ENCODE results near the gene CRKL.
"Not testable (repeated sequence)": the region's sequence is repeated elsewhere in the genome, so short reads cannot be mapped to it uniquely, and the experiment has no call there.

CRKL gene

DNA sequence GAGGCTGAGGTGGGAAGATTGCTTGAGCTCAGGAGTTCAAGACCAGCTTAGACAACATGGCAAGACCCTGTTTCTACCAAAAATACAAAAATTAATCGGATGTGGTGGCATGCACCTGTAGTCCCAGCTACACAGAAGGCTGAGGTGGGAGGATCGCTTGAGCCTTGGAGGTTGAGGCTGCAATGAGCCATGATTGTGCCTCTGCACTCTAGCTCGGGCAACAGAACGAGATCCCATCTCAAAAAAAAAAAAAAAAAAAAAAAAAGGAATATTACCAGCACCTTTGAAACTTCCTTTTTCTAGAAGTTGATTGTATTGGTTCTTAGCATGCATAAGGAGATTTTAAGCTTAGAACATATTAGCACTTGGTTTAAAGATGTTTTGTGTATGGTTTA lies 11.4 kb downstream of the CRKL start:
- peaks cover 25% of the 10 kb centered on the region for H3K36me3 ChIP-seq (replicated peaks; ENCODE audit: low read depth, low read length)
- peaks cover 100% of the 10 kb centered on the region for H3K79me2 ChIP-seq (ENCODE audit: low read length)
- no peak overlapping the region for H3K4me2 ChIP-seq (ENCODE audit: low read length)
- no peaks in the 10 kb centered on the region for H3K9me3 ChIP-seq (ENCODE audit: insufficient read depth, low read length)
- H3K4me1 ChIP-seq (ENCODE audit: low read length): peaks cover 10% of the 10 kb centered on the region
- peaks cover 91% of the 10 kb centered on the region for H4K20me1 ChIP-seq (ENCODE audit: insufficient read depth, low read length)
- H2AFZ ChIP-seq (ENCODE audit: low read depth, low read length): no peak overlapping the region
- no peaks in the 10 kb centered on the region for H3K27me3 ChIP-seq (ENCODE audit: low read depth, low read length)
- H3K9ac ChIP-seq (ENCODE audit: low read length): no peak overlapping the region
- TF ChIP-seq EZH2phosphoT487 (IDR thresholded peaks at IDR 0.05; ENCODE audit: low read depth) (no peak), CTCF (IDR thresholded peaks at IDR 0.05; ENCODE audit: low read depth, low read length) (no peak)
- H3K27ac ChIP-seq (ENCODE audit: low read length): no peak overlapping the region
- no peak overlapping the region for H3K4me3 ChIP-seq (ENCODE audit: low read length)

- Histone ChIP-seq H4K20me1 (ENCODE audit: insufficient read depth, low read length) (peaks cover 89% of the 10 kb centered on the region), H3K9me3 (ENCODE audit: insufficient read depth, low read length) (no peaks in the 10 kb centered on the region)
These were observed 12.8 kb downstream of the CRKL start for GRCh38 chr22:20930004-20930403.

GRCh38 chr22:20930435-20930834 lies 13.2 kb downstream of the CRKL start:
- H2AFZ ChIP-seq (ENCODE audit: low read depth, low read length); H3K27me3 ChIP-seq (ENCODE audit: low read depth, low read length); H3K9ac ChIP-seq (ENCODE audit: low read length); H3K27ac ChIP-seq (ENCODE audit: low read length); H3K4me2 ChIP-seq (ENCODE audit: low read length); H3K9me3 ChIP-seq (ENCODE audit: insufficient read depth, low read length); H3K4me1 ChIP-seq (ENCODE audit: low read length); H3K4me3 ChIP-seq (ENCODE audit: low read length): not testable (repeated sequence)
- Histone ChIP-seq H4K20me1 (ENCODE audit: insufficient read depth, low read length) (peaks cover 89% of the 10 kb centered on the region), H3K36me3 (replicated peaks; ENCODE audit: low read depth, low read length) (peaks cover 30% of the 10 kb centered on the region), H3K79me2 (ENCODE audit: low read length) (peaks cover 100% of the 10 kb centered on the region)

More at GRCh38 chr22:20930004-20930403, 12.8 kb downstream of the CRKL start:
- Histone ChIP-seq H3K79me2 (ENCODE audit: low read length) (peaks cover 100% of the 10 kb centered on the region), H3K4me3 (ENCODE audit: low read length) (no peak overlapping the region), H3K9ac (ENCODE audit: low read length) (no peak overlapping the region), H2AFZ (ENCODE audit: low read depth, low read length) (no peak overlapping the region), H3K4me2 (ENCODE audit: low read length) (no peak overlapping the region), H3K27ac (ENCODE audit: low read length) (no peak overlapping the region), H3K4me1 (ENCODE audit: low read length) (peaks cover 10% of the 10 kb centered on the region), H3K27me3 (ENCODE audit: low read depth, low read length) (no peaks in the 10 kb centered on the region), H3K36me3 (replicated peaks; ENCODE audit: low read depth, low read length) (peaks cover 30% of the 10 kb centered on the region)
- TF ChIP-seq CTCF (IDR thresholded peaks at IDR 0.05; ENCODE audit: low read depth, low read length) (no peak), EZH2phosphoT487 (IDR thresholded peaks at IDR 0.05; ENCODE audit: low read depth) (no peak)

DNA sequence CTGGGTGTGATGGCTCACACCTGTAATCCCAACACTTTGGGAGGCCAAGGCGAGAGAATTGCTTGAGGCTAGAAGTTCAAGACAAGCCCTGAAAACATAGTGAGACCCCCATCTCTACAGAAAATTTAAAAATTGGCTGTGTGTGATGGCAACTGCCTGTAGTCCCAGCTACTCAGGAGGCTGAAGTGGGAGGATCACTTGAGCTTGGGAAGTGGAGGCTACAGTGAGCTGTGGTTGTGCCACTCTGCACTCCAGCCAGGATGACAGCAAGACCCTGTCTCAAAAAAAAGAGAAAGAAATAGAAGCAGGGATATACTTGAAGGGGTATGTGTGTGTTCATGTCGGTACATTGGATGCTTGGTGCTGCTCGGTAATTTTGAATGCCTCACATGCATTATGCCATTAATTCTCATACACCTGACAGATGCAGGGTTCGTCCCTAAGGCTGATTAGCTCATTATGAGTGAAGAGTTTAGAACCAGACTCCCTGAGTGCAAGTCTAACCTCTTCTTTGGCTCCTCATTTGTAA lies 14.0 kb downstream of the CRKL start:
- H3K4me1 ChIP-seq (ENCODE audit: low read length): no peaks in the 10 kb centered on the region
- H3K4me2 ChIP-seq (ENCODE audit: low read length): no peak overlapping the region
- no peak overlapping the region for H3K9ac ChIP-seq (ENCODE audit: low read length)
- no peak for TF ChIP-seq EZH2phosphoT487 (IDR thresholded peaks at IDR 0.05; ENCODE audit: low read depth)
- TF ChIP-seq CTCF (IDR thresholded peaks at IDR 0.05; ENCODE audit: low read depth, low read length): no peak
- peaks cover 100% of the 10 kb centered on the region for H3K79me2 ChIP-seq (ENCODE audit: low read length)
- peaks cover 89% of the 10 kb centered on the region for H4K20me1 ChIP-seq (ENCODE audit: insufficient read depth, low read length)
- H3K27ac ChIP-seq (ENCODE audit: low read length): no peak overlapping the region
- no peak overlapping the region for H2AFZ ChIP-seq (ENCODE audit: low read depth, low read length)
- H3K9me3 ChIP-seq (ENCODE audit: insufficient read depth, low read length): no peaks in the 10 kb centered on the region
- H3K36me3 ChIP-seq (replicated peaks; ENCODE audit: low read depth, low read length): peaks cover 34% of the 10 kb centered on the region
- H3K27me3 ChIP-seq (ENCODE audit: low read depth, low read length): no peaks in the 10 kb centered on the region
- H3K4me3 ChIP-seq (ENCODE audit: low read length): no peak overlapping the region
